ENCODE data around the gene SRRM4. TPM values are rescaled to one million over a fixed set of nuclear protein-coding genes. Genes with fewer than 3 reads are reported as not detected.

Gene SRRM4
- total and polyA plus RNA-seq, 2 donors (not counting 1 experiment from before 2014, with no cell fraction given) = not detected

GRCh38 chr12:119134284-119135072 lies 153.1 kb downstream of the SRRM4 start:
- DNase-seq (ENCODE audit: low read depth in 2 of 2) = no peak
- H4K20me1 ChIP-seq (ENCODE audit: control insufficient read depth, extremely low read depth, insufficient read depth, low read length) = no peaks in the 10 kb centered on the region
- H3K9me3 ChIP-seq (ENCODE audit: control insufficient read depth, insufficient read depth, low read depth, low read length) = no peaks in the 10 kb centered on the region
- H3K79me2 ChIP-seq (ENCODE audit: control insufficient read depth, insufficient read depth, low read length) = no peaks in the 10 kb centered on the region
- no peaks in the 10 kb centered on the region for H3K4me1 ChIP-seq (ENCODE audit: control insufficient read depth, extremely low read depth, insufficient read depth, low read length)
- no peaks in the 10 kb centered on the region for H3K27me3 ChIP-seq (ENCODE audit: control insufficient read depth, insufficient read depth, low read length)
- H3K4me3 ChIP-seq (replicated peaks in 1 of 4; ENCODE audit: control extremely low read depth in 1 of 4, insufficient read depth in 1 of 4, low read depth in 3 of 4, low read length in 4 of 4) = no peak overlapping the region
- no peak overlapping the region for H3K4me2 ChIP-seq (ENCODE audit: extremely low read depth, insufficient read depth, low read length)
- H3K36me3 ChIP-seq (ENCODE audit: control insufficient read depth, insufficient read depth, low read length) = no peaks in the 10 kb centered on the region
- H2AFZ ChIP-seq (ENCODE audit: low read length) = no peak overlapping the region
- no peak overlapping the region for H3K27ac ChIP-seq (ENCODE audit: insufficient read depth, low read length)
- no peak for TF ChIP-seq EZH2 (IDR thresholded peaks at IDR 0.05; ENCODE audit: low read length, missing control alignments)
- no peak for TF ChIP-seq CTCF (conservative IDR thresholded peaks at IDR 0.05 in 1 of 2, IDR thresholded peaks at IDR 0.05 in 1 of 2; ENCODE audit: low read depth in 1 of 2, low read length in 2 of 2)
- H3K9ac ChIP-seq (ENCODE audit: insufficient read depth, low read length) = no peak overlapping the region

DNA sequence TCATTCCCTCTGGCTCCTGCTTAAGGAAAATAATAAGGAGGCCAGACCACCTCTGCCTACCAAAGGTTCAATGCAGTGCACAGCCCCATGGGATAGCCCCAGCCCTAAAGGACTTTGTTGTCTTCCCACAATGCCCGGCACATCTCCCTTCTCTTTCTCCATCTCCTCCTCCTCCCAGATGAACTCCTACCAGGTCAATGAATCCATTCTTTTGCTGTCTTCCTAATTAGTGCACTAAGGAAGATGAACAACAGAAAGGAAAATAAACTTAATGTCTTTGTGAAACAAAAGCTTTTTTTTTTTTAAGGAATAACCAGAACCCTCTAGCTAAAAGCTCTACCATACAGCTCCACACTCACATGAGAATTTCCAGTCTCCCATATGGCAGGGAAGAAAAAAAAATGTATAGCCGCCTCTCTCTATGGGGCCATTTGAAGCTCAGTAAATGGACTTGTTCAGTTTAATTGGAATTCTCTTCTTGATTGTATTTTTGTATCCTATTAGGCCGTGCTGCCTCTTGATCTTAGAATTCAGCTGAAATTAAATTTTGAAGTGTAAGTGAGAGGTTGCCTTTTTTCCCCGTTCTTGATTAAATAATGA lies 155.6 kb downstream of the SRRM4 start:
- H2AFZ ChIP-seq (ENCODE audit: low read length) = no peak overlapping the region
- TF ChIP-seq CTCF (conservative IDR thresholded peaks at IDR 0.05 in 1 of 2, IDR thresholded peaks at IDR 0.05 in 1 of 2; ENCODE audit: low read depth in 1 of 2, low read length in 2 of 2) (no peak), EZH2 (IDR thresholded peaks at IDR 0.05; ENCODE audit: low read length, missing control alignments) (no peak)
- no peaks in the 10 kb centered on the region for H3K27me3 ChIP-seq (ENCODE audit: control insufficient read depth, insufficient read depth, low read length)
- H3K4me3 ChIP-seq (replicated peaks in 1 of 4; ENCODE audit: control extremely low read depth in 1 of 4, insufficient read depth in 1 of 4, low read depth in 3 of 4, low read length in 4 of 4) = no peak overlapping the region
- H3K4me1 ChIP-seq (ENCODE audit: control insufficient read depth, extremely low read depth, insufficient read depth, low read length) = no peaks in the 10 kb centered on the region
- H3K79me2 ChIP-seq (ENCODE audit: control insufficient read depth, insufficient read depth, low read length) = no peaks in the 10 kb centered on the region
- H3K36me3 ChIP-seq (ENCODE audit: control insufficient read depth, insufficient read depth, low read length) = no peaks in the 10 kb centered on the region
- H3K9me3 ChIP-seq (ENCODE audit: control insufficient read depth, insufficient read depth, low read depth, low read length) = no peaks in the 10 kb centered on the region
- H3K9ac ChIP-seq (ENCODE audit: insufficient read depth, low read length) = no peak overlapping the region
- H4K20me1 ChIP-seq (ENCODE audit: control insufficient read depth, extremely low read depth, insufficient read depth, low read length) = no peaks in the 10 kb centered on the region
- no peak overlapping the region for H3K27ac ChIP-seq (ENCODE audit: insufficient read depth, low read length)
- H3K4me2 ChIP-seq (ENCODE audit: extremely low read depth, insufficient read depth, low read length) = no peak overlapping the region
- no peak for DNase-seq (ENCODE audit: low read depth in 2 of 2)

DNA sequence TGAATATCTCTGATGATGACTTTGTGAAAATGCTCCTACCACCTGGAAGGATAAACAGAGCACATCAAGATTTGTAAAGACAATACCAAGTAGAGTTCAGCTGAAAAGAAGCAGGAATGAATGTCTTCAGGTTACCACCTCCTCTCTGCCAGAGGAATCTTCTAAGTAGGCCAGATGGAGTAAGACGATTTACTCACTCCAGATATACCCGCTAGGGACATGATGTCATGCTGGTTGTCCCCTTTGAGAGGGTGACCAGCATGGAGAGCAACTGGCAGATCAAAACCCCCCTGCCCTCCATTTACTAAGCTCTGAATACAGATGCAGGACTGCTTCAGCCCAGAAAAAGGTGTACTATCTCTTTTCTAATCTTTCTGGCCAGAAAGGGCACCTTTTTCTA lies 158.1 kb downstream of the SRRM4 start:
- H3K4me3 ChIP-seq (replicated peaks in 1 of 4; ENCODE audit: control extremely low read depth in 1 of 4, insufficient read depth in 1 of 4, low read depth in 3 of 4, low read length in 4 of 4) = no peak overlapping the region
- no peak overlapping the region for H3K9ac ChIP-seq (ENCODE audit: insufficient read depth, low read length)
- no peak for DNase-seq (ENCODE audit: low read depth in 2 of 2)
- H3K36me3 ChIP-seq (ENCODE audit: control insufficient read depth, insufficient read depth, low read length) = no peaks in the 10 kb centered on the region
- H3K4me2 ChIP-seq (ENCODE audit: extremely low read depth, insufficient read depth, low read length) = no peak overlapping the region
- H3K79me2 ChIP-seq (ENCODE audit: control insufficient read depth, insufficient read depth, low read length) = no peaks in the 10 kb centered on the region
- H3K9me3 ChIP-seq (ENCODE audit: control insufficient read depth, insufficient read depth, low read depth, low read length) = no peaks in the 10 kb centered on the region
- no peaks in the 10 kb centered on the region for H4K20me1 ChIP-seq (ENCODE audit: control insufficient read depth, extremely low read depth, insufficient read depth, low read length)
- no peaks in the 10 kb centered on the region for H3K4me1 ChIP-seq (ENCODE audit: control insufficient read depth, extremely low read depth, insufficient read depth, low read length)
- no peak for TF ChIP-seq CTCF (conservative IDR thresholded peaks at IDR 0.05 in 1 of 2, IDR thresholded peaks at IDR 0.05 in 1 of 2; ENCODE audit: low read depth in 1 of 2, low read length in 2 of 2)
- no peak for TF ChIP-seq EZH2 (IDR thresholded peaks at IDR 0.05; ENCODE audit: low read length, missing control alignments)
- no peak overlapping the region for H3K27ac ChIP-seq (ENCODE audit: insufficient read depth, low read length)
- no peak overlapping the region for H2AFZ ChIP-seq (ENCODE audit: low read length)
- H3K27me3 ChIP-seq (ENCODE audit: control insufficient read depth, insufficient read depth, low read length) = no peaks in the 10 kb centered on the region
